ENCODE results near the gene NOXO1. TPM values are rescaled to one million over a fixed set of nuclear protein-coding genes. Genes with fewer than 3 reads are reported as not detected.

The NOXO1 gene
- polyA plus RNA-seq, 1 of the 3 experiments (the other 2 are of a cell fraction): 0.21 TPM

DNA sequence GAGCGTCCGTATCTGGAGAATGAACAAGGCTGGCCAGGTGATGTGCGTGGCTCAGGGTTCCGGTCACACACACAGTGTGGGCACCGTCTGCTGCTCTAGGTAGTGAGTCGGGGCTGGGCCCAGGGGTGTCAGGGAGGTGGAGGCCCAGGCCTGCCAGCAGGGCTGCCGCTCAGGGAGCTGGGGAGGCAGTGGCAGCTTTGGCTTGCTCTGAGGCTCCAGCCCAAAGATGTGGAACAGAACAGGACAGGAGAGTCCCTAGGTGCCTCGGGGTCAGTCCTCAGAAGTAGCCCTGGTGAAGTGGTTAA lies 5.1 kb downstream of the NOXO1 start (continued):
- TF ChIP-seq EZH2phosphoT487 (IDR thresholded peaks at IDR 0.05; ENCODE audit: borderline replicate concordance, low read depth) (no peak), IRF3 (IDR thresholded peaks at IDR 0.05; ENCODE audit: low read depth, low read length) (no peak), REST (IDR thresholded peaks at IDR 0.05; ENCODE audit: low read depth, low read length) (no peak), EP300 (IDR thresholded peaks at IDR 0.05; ENCODE audit: borderline replicate concordance in 1 of 2, low read depth in 1 of 2, low read length in 1 of 2) (no peak), SIN3A (IDR thresholded peaks at IDR 0.05; ENCODE audit: borderline replicate concordance, low read depth, low read length) (no peak), SMC3 (IDR thresholded peaks at IDR 0.05; ENCODE audit: low read depth, low read length) (no peak)

DNA sequence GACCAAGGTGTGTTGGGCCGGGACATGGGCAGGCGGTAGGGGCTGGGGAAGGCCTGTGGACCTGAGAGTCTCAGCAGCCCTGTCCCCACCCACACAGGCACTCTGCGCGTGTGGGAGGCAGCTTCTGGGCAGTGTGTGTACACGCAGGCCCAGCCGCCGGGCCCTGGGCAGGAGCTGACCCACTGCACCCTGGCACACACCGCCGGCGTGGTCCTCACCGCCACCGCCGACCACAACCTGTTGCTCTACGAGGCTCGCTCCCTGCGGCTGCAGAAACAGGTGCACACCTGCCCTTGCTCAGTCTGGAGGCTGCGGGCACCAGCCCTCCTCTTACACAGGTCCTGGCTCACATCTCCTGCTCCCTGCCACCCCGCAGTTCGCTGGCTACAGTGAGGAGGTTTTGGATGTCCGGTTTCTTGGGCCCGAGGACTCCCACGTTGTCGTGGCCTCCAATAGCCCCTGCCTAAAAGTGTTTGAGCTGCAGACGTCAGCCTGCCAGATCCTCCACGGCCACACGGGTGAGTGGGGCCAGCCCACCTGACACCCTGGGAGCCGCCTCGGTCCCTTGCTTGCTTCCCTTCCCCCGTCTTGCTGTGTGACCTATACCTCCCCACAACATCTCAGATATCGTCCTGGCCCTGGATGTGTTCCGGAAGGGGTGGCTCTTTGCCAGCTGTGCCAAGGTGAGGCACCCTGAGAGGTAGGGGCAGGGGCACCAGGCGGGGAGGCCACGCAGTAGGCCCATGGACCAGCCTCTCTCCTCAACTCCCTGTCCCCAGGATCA lies 5.6 kb downstream of the NOXO1 start:
- Histone ChIP-seq H3K36me3 (replicated peaks in 1 of 2; ENCODE audit: control insufficient read depth in 1 of 2, insufficient read depth in 2 of 2, low read length in 1 of 2) (peaks cover 7 to 49% of the 10 kb centered on the region in 2 experiments), H3F3A (replicated peaks; ENCODE audit: insufficient read depth) (peaks cover 4% of the 10 kb centered on the region), H3K4me3 (ENCODE audit: low read depth in 2 of 2, low read length in 1 of 2) (no peak overlapping the region), H4K20me1 (ENCODE audit: insufficient read depth) (no peaks in the 10 kb centered on the region), H2AFZ (ENCODE audit: low read depth) (no peak overlapping the region), H3K4me1 (ENCODE audit: control insufficient read depth in 1 of 2, insufficient read depth in 2 of 2, low read depth in 1 of 2, low read length in 1 of 2) (peaks cover 0 to 9% of the 10 kb centered on the region in 2 experiments; a peak in 1 of 4 replicates), H3K79me2 (ENCODE audit: insufficient read depth) (peaks cover 28% of the 10 kb centered on the region), H3K27me3 (ENCODE audit: insufficient read depth) (no peaks in the 10 kb centered on the region), H3K27ac (ENCODE audit: low read depth in 2 of 2, low read length in 1 of 2) (no peak overlapping the region), H3K9ac (no peak overlapping the region), H3K4me2 (no peak overlapping the region), H3K9me2 (no peaks in the 10 kb centered on the region), H3K9me3 (no peaks in the 10 kb centered on the region)
- WGBS (ENCODE audit: low lambda C conversion rate): 97% methylated on average over 20 of the region's 33 CpGs
- ChIA-PET POLR2A (interaction anchor here (1.6 kb wide), 1 partner anchor 11 kb away, joined by 6 read pairs; the partner anchor contains the start of gene RPS2), CTCF (no interaction called here)
- DNase-seq: no peak
- TF ChIP-seq RFX5 (IDR thresholded peaks at IDR 0.05; ENCODE audit: low read length) (no peak), GATA2 (CRISPR knock-in tag; IDR thresholded peaks at IDR 0.05) (no peak), MXI1 (IDR thresholded peaks at IDR 0.05; ENCODE audit: low read depth, low read length) (no peak), RCOR1 (IDR thresholded peaks at IDR 0.05; ENCODE audit: low read length) (no peak), FOXM1 (IDR thresholded peaks at IDR 0.05; ENCODE audit: low read depth) (no peak), POLR2AphosphoS5 (IDR thresholded peaks at IDR 0.05; ENCODE audit: low read depth, low read length) (no peak), IRF3 (IDR thresholded peaks at IDR 0.05; ENCODE audit: low read depth, low read length) (no peak), REST (IDR thresholded peaks at IDR 0.05; ENCODE audit: low read depth, low read length) (no peak), MEF2A (IDR thresholded peaks at IDR 0.05; ENCODE audit: borderline replicate concordance, low read depth) (no peak), EZH2phosphoT487 (IDR thresholded peaks at IDR 0.05; ENCODE audit: borderline replicate concordance, low read depth) (no peak), NRF1 (IDR thresholded peaks at IDR 0.05; ENCODE audit: low read depth, low read length) (no peak), TAF1 (IDR thresholded peaks at IDR 0.05; ENCODE audit: borderline replicate concordance, low read depth, low read length) (no peak), FOXJ3 (CRISPR knock-in tag; IDR thresholded peaks at IDR 0.05) (no peak), CTCF (IDR thresholded peaks at IDR 0.05) (no peak)
